HAP-1 (cell line): ENCODE results near the gene PRICKLE4.

Experiments used
- DNase-seq, 2 experiments: peaks; one replicate each; pipeline ENCODE4 v3.0.0-alpha.2; 2016 to 2020; ENCODE audit warnings: low spot score in 2 of 2
- H3K27me3 ChIP-seq: fragments of 250-450 bp; sonication (Bioruptor Pico); 2 replicates; pipeline ENCODE4 v1.5.1; 2020; ENCODE audit warnings: low read depth, mild to moderate bottlenecking, moderate library complexity
- H3K36me3 ChIP-seq: fragments of 250-450 bp; sonication (Bioruptor Pico); replicated peaks from 2 replicates; pipeline ENCODE4 v1.5.1; 2020; ENCODE audit warnings: mild to moderate bottlenecking
- H3K4me1 ChIP-seq: fragments of 250-450 bp; sonication (Bioruptor Pico); 2 replicates; pipeline ENCODE4 v1.5.1; 2020; ENCODE audit warnings: mild to moderate bottlenecking
- H3K4me3 ChIP-seq: fragments of 250-450 bp; sonication (Bioruptor Pico); 2 replicates; pipeline ENCODE4 v1.5.1; 2020; ENCODE audit warnings: mild to moderate bottlenecking, moderate library complexity
- H3K9me3 ChIP-seq: fragments of 250-450 bp; sonication (Bioruptor Pico); 2 replicates; pipeline ENCODE4 v1.5.1; 2020; ENCODE audit warnings: mild to moderate bottlenecking, moderate library complexity
- in situ Hi-C: fragments of 300-500 bp; cut with MboI; formaldehyde crosslinking; loops from 3 replicates; pipeline ENCODE4 v1.14.3; 2020; ENCODE audit warnings: low sequenced_read_pairs, inconsistent platforms, mixed read lengths

The PRICKLE4 gene

DNA sequence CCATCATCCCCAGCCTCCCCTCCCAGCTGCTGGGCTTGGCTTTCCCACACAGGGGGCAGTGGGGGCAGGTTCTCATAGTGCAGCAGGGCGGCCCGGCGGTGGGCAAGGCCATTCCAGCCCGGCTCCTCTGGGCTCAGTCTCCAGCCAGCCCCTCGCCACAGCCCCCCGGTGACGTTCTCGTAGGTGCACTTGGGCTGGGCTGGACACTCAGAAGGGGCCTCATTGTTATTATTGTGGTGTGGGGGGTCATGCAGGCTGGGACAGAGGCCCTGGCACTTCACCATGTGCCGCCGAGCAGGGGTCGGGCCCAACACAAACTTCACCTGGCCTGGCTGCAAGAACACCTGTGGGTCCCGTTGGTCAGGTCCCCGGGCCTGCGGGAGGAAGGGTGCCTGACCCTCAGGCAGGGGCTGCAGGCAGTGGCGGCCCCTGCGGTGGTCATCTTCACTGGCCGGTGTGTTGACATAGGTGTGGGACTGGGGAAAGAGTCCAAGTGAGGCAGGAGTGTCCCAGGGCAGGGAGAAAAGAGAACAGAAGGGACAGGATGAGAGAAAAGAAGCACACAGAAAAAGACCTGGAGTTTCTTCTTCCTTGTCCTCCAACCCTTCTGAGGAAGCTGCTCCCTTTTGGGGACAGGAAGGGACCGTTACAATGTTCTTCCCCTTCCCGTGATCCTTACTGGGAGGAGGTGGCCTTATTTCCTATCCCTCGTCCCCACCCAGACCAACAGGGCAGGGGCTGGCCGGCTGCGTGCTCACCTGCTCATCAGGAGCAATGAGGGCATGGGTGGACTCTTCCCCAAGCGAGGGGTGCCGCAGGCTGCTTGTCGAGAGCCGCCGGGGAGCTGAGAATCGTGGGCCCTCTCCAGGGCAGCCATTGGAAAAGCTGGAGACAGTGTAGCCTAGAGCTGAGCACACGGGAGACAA lies 9.3 kb upstream of the PRICKLE4 start:
- no peaks in the 10 kb centered on the region for H3K9me3 ChIP-seq
- no peak for DNase-seq
- H3K36me3 ChIP-seq = peaks cover 31% of the 10 kb centered on the region
- in situ Hi-C loops = no loop called here
- H3K4me1 ChIP-seq = no peaks in the 10 kb centered on the region
- H3K4me3 ChIP-seq = no peak overlapping the region
- no peaks in the 10 kb centered on the region for H3K27me3 ChIP-seq

GRCh38 chr6:41774841-41775240 lies 5.7 kb upstream of the PRICKLE4 start:
- H3K9me3 ChIP-seq = no peaks in the 10 kb centered on the region
- peaks cover 33% of the 10 kb centered on the region for H3K36me3 ChIP-seq
- DNase-seq = no peak
- in situ Hi-C loops = no loop called here
- no peaks in the 10 kb centered on the region for H3K27me3 ChIP-seq
- no peak overlapping the region for H3K4me3 ChIP-seq
- H3K4me1 ChIP-seq = peaks cover 6% of the 10 kb centered on the region; the same call in 1 of the 2 replicates

DNA sequence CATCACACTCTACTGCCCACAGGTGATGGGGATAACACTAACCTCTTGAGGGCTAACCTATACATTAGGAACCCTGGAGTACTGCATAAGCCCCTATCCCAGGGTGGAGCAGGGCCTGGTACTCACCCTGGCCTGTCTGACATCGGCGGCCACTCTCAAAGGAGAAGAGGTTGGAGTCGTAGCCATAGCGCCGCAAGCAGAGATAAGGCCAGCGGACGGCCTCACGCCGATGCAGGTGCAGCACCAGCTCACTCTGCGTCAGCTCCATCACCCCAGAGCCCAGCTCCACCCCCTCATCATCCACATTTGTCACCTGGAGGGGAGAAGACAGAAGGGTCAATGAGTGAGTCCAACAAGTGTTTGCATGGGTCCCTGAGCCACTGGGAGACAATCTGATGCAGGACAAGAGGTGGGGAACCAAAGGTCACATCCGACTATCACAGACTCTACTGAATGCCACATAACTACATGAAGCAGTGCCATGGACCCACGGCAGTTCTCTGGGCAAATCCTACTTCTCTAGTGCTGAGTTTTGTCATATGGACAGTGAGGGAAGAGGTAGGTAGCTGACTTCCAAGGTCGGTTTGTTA lies 5.2 kb upstream of the PRICKLE4 start:
- in situ Hi-C loops = no loop called here
- no peaks in the 10 kb centered on the region for H3K9me3 ChIP-seq
- H3K36me3 ChIP-seq = peaks cover 33% of the 10 kb centered on the region
- no peak for DNase-seq
- no peaks in the 10 kb centered on the region for H3K27me3 ChIP-seq
- H3K4me3 ChIP-seq = no peak overlapping the region
- H3K4me1 ChIP-seq = peaks cover 6% of the 10 kb centered on the region; the same call in 1 of the 2 replicates

DNA sequence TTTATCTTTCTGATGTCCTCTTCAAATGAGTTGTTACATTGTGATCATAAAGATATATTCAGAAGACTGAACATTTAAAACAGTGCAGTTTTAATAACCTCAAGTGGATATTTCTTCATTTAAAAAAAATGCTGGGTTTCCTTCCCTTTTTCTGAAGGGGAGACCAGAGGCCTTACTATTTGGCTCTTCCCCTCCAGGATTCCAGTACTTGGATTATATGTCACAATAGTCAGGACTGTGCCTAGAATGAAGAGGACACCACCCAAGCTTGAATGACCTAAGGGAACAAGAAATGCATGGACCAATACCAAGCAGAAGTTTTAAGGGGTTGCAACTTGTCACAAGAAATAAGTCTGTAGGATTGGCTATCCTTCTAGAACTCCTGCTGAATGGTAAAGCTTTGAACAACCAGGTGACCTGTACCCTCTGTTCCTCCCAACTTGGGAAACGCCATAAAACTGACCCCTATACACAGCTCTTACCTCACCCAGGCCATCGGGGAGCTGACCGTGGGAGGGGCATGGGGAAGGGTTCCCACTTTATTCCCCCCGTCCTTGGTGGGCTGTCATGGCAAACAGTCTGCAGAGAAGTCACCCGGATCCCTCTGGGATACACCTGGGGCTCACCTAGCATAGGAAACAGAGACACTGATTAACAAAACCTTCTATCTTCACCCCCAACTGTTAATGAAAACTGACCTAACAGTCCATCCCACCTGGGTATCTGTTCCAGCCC lies 2.9 kb upstream of the PRICKLE4 start:
- H3K36me3 ChIP-seq = peaks cover 20% of the 10 kb centered on the region
- peaks cover 12% of the 10 kb centered on the region for H3K4me1 ChIP-seq
- H3K9me3 ChIP-seq = no peaks in the 10 kb centered on the region
- no peak overlapping the region for H3K4me3 ChIP-seq
- in situ Hi-C loops = no loop called here
- no peak for DNase-seq
- H3K27me3 ChIP-seq = no peaks in the 10 kb centered on the region

DNA sequence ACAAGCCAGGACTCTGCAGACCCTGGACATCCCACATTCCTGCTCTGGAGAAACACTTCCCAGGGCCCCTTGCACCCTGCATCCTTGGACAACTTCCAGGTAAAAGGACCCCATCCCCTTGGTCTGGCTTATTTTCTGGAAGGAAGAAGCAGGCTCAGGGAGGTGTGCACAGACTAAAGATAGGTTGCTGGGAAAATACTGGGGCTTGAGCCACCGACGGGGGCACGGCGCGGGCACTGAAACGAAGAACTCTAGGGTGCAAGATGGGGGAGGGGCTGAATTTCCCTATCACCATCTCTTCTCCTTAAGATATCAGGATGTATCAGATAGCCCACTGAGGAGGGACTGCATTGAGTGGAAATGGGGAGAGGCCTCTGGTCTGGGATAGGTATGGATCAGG lies 1.7 kb upstream of the PRICKLE4 start:
- H3K4me1 ChIP-seq = peaks cover 12% of the 10 kb centered on the region
- H3K4me3 ChIP-seq = peak overlapping the region; percentile 49
- H3K9me3 ChIP-seq = no peaks in the 10 kb centered on the region
- peaks cover 20% of the 10 kb centered on the region for H3K36me3 ChIP-seq
- in situ Hi-C loops = no loop called here
- DNase-seq = no peak
- no peaks in the 10 kb centered on the region for H3K27me3 ChIP-seq

DNA sequence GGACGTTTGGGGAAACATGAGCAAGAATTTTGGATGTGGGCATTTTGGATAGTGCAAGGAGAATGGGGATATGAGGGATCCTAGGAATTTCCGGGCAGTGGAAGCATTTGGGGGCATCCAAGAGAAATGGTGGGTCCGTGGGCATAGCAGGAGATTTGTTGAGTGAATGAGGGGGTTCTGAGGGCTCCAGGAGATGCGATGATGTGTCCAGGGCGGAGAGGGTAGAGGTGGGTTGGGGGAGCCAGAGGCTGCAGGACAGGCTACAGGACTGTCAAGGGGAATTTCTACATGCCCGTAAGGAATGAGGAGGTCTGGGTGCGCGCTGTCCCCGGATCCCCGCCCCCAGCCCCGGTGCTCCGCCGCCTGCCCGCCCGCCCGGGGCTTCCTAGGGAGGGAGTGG lies 1.2 kb upstream of the PRICKLE4 start:
- H3K4me1 ChIP-seq = peaks cover 12% of the 10 kb centered on the region
- peaks cover 19% of the 10 kb centered on the region for H3K36me3 ChIP-seq
- in situ Hi-C loops = no loop called here
- no peak for DNase-seq
- H3K27me3 ChIP-seq = no peaks in the 10 kb centered on the region
- H3K4me3 ChIP-seq = peak overlapping the region; percentile 49
- no peaks in the 10 kb centered on the region for H3K9me3 ChIP-seq

DNA sequence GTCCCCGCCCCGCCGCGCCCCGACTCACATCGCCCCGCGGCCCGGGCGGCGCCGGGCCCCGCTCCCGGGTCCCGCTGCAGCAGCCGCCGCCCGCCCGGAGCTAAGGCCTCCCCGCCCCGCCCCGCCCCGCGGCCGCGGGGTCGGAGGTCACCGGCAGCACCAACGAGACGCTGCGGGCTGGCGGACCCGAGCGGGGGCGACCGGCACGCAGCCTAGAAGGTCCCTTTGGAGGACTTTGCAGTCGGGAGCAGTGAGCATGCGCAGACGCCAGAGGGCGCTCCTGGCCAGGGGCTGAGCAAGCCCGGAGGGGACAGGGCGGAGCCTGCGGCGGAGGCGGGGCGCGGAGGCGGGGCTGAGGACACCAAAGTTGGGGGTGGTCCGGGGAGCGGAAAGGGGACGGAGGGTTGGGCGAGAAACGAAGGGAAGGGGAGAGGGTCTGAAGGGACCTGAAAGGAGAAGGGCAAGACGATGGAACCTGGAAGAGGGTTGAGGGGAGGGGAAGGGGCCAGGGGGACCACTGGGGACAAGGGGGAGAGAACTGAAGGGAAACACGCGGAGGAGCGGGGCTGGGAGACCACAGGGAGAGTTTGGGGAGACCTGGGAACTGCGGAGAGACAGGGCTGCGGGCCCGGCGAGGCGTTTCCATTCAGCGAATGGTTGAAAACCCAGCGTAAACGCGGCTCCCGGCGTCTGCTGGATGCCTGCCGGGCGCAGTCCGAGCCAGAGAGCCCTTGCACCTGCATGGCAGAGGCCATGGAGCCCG lies 613 bp upstream of the PRICKLE4 start, which contains the start of gene FRS3:
FRS3 (minus strand) TSS at position 113 of the 763 bp plus-strand sequence. CDS start 2,913 bp downstream, outside the sequence.
- Histone ChIP-seq H3K4me1 (peaks cover 12% of the 10 kb centered on the region), H3K36me3 (peaks cover 13% of the 10 kb centered on the region), H3K4me3 (peak within 1 kb of the TSS; percentile 53), H3K9me3 (no peaks in the 10 kb centered on the region), H3K27me3 (no peaks in the 10 kb centered on the region)
- in situ Hi-C loops = loop anchor here (5.0 kb wide), 1 partner anchor 262 kb away; no protein-coding TSS in a partner anchor
- peak; percentile 84 to 99 for DNase-seq

GRCh38 chr6:41781366-41781730 lies 766 bp downstream of the PRICKLE4 start:
- Histone ChIP-seq H3K36me3 (0 out of 2 replicates have a peak, but pooled peaks cover 2% of the 10 kb centered on the region), H3K4me3 (peak overlapping the region; percentile 53), H3K27me3 (no peaks in the 10 kb centered on the region), H3K4me1 (peaks cover 15% of the 10 kb centered on the region), H3K9me3 (no peaks in the 10 kb centered on the region)
- in situ Hi-C loops = loop anchor here (5.0 kb wide), 1 partner anchor 261 kb away; no protein-coding TSS in a partner anchor
- no peak for DNase-seq

DNA sequence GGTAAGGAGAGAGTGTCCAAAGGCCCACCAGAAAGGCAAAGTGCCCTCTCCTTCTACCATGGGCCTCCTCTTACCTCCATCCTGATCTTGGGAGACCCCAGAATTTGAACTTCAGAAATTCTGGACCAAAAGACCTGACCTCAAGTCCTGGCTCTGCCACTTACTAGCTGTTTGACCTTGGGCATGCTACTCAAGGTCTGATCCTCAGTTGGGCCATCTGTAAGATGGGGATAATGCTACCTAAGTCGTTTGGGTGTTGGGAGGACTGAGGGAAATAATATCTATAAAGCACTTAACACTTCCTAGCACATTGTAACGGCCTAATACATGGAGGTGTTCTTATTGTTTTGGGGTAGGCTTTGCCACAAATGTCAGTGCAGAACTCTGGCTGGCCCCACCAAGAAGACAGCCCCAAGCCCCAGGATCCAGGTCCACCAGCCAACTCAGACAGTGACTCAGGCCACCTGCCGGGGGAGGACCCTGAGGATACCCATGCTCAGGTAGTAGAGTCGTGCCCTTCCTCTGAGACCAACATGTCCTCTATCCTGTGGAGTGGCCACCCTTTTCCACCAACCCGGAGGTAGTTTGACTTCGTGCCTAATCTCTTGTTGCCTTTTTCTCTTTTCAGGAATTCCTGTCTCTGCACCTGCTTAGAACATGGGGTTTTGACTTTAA lies 2.7 kb downstream of the PRICKLE4 start:
- in situ Hi-C loops = loop anchor here (5.0 kb wide), 1 partner anchor 259 kb away; no protein-coding TSS in a partner anchor
- no peak overlapping the region for H3K4me3 ChIP-seq
- peaks cover 15% of the 10 kb centered on the region for H3K4me1 ChIP-seq
- H3K27me3 ChIP-seq = no peaks in the 10 kb centered on the region
- H3K9me3 ChIP-seq = no peaks in the 10 kb centered on the region
- peaks cover 3% of the 10 kb centered on the region for H3K36me3 ChIP-seq
- DNase-seq = no peak

DNA sequence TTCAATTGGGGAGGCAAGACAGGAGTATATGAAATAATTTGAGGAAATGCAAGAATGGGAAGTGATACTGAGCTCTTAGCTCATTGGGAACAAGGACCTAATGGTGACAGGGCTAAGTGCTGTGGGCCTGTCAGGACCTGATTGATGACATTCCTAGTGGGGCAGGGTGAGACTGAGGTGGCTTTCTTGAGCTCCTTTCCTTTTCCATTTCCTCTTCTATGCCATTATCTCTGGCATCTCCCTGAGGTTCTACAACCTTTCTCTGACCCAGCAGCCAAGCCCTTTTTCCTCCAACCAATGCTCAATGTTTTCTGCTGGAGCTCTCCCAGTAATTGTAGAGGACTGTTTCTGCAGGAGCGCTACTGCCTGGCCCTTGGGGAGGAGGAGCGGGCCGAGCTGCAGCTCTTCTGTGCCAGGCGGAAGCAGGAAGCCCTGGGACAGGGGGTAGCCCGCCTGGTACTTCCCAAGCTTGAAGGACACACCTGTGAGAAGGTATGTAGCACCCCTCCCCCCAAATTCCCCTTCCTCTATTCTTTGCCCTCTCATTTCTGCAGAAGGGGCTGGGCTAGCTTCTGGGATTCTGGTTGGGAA lies 4.1 kb downstream of the PRICKLE4 start:
- H3K4me1 ChIP-seq = peaks cover 9% of the 10 kb centered on the region
- in situ Hi-C loops = loop anchor here (5.0 kb wide), 2 partner anchors 138 to 258 kb away; partner anchors contain the start of genes BYSL and MED20
- peaks cover 14% of the 10 kb centered on the region for H3K36me3 ChIP-seq
- no peaks in the 10 kb centered on the region for H3K9me3 ChIP-seq
- no peak for DNase-seq
- no peak overlapping the region for H3K4me3 ChIP-seq
- no peaks in the 10 kb centered on the region for H3K27me3 ChIP-seq

GRCh38 chr6:41785254-41785653 lies 4.7 kb downstream of the PRICKLE4 start:
- in situ Hi-C loops = loop anchor here (5.0 kb wide), 1 partner anchor 137 kb away; the partner anchor contains the start of genes BYSL and MED20
- DNase-seq = no peak
- H3K9me3 ChIP-seq = no peaks in the 10 kb centered on the region
- peaks cover 20% of the 10 kb centered on the region for H3K36me3 ChIP-seq
- H3K4me1 ChIP-seq = peaks cover 9% of the 10 kb centered on the region
- no peaks in the 10 kb centered on the region for H3K27me3 ChIP-seq
- no peak overlapping the region for H3K4me3 ChIP-seq
